Right kidney (tissue), 1 donor: Measurements from ENCODE around the gene KIF26A.

Experiments
- DNase-seq: peaks from one replicate; pipeline ENCODE4 v3.0.0-alpha.2; 2016

Gene KIF26A

DNA sequence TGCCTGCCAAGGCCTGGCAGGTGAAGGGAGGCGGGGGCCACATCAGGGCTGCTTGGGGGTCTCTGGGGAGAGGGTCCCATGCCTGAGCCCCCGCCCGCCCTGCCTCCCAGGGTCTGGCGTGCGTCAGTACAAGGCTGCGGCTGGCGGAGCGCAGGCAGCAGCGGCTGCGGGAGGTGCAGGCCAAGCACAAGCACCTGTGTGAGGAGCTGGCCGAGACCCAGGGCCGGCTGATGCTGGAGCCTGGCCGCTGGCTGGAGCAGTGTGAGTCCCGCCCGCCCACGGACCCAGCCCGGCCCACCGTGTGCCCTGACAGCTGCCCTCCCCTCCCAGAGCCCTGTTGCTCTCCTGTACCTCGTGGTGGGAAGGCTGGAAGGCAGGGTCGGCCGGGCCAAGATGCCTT is 40.7 kb downstream of the KIF26A start:
- no peak for DNase-seq

DNA sequence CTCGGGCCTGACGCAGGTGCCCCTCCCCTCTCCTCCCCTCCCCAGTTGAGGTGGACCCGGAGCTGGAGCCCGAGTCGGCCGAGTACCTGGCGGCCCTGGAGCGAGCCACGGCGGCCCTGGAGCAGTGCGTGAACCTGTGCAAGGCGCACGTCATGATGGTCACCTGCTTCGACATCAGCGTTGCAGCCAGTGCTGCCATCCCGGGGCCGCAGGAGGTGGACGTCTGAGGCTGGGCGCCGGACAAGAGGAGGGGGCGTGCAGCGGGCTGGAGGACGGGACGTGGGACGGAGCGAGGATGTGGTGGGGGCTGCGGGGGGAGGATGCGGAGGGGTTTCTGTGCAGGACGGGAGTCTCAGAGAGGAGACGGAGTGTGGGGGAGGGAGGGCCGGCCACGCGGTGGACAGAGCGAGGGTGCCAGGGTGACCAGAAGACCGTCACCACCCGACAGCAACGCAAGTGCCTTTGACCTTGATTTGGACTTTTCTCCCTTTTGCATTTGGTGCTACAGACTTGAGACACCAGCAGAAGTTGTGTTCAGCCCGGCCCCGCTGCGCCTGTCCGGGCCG is 41.3 kb downstream of the KIF26A start:
- no peak for DNase-seq

DNA sequence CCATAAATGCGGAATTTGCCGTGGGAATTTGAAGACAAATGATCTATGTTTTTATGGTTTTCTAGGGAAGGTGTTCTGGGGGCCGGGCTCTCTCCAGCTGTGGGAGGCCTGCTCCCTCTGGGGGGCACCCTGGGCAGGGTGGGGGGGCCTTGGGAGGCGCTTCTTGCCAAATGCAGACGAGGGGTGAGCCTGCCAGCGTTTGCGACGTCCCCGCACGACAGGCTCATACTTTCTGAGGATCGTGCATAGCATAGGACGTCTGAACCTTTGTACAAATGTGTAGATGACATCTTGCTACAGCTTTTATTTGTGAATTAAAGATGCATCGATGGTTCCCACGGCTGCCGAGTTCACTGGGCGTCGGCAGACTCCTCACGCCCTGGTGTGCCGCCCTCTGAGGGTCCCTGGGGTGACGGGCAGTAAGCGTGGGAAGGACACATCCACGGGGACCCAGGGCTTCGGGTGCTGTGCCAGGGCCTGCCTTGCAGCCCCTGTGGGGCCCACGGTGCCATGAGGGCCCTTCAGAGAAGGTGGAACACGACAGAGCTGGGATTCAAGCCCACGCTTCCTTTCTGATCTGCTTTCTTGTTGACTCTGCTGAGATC is 42.3 kb downstream of the KIF26A start:
- no peak for DNase-seq

DNA sequence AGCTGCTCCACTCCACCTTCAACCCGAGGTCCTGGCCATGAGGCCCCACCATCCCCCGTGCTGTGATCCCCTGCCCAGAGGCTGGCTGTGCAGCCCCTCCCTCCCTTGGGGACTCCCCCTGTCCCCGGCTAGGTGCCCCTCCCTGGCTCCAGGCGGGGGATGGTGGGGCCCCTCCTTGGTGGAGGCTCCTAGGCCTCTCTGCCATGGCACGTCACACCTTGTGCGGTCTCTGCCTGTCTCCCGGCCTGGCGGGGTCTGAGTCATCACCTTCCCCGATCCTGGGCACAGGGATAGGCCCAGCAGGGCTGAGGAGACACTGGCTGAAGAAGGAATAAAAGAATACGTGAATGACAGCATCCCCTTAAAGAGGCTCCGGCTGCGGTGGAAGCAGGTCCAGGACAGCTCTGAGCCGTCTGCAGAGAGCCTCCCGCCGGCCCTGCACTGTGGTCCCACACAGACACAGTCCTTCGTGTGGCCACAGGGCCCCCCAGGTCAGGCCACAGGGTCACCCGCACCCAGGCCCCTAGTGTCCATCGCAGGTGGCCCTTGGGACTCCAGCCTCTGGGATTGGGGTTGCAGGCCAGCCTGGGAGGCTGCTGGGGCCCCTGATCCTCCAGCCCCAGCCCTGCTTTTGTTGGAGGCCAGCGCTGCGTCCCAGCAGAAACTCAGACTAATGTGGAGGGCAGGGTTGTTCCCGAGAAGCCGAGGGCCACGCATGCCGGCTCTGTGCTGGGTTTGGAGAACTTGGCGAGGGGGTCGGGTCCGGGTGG is 43.6 kb downstream of the KIF26A start:
- DNase-seq = no peak

DNA sequence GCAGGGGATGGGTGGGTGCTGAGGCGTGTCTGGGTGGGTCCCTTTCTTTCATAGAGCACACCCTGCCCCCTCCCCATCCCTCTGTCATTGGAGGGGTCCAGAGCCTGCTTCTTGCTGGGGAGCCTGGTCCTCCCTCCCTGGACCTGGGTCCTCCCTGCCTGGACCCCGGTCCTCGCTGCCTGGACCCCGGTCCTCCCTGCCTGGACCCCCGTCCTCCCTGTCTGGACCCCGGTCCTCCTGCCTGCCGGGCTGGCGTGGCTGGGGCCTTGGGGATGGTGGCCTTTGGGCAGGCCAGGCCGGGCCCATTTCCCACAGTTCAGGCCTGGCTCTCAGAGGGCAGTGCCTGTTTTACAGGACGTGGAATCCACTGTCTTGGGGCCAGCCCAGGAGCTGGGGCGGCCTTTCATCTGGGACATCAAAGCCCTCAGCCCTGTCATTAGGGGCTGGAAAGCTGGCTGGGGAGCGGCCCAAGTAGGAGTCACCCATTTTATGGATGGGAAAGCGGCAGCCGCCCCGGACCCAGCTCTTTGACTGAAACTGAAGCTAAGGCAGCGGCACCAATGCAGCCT is 44.6 kb downstream of the KIF26A start:
- no peak for DNase-seq

GRCh38 chr14:104183796-104184195 is 45.4 kb downstream of the KIF26A start:
- DNase-seq = no peak

GRCh38 chr14:104184506-104184905 is 46.1 kb downstream of the KIF26A start:
- DNase-seq = no peak

DNA sequence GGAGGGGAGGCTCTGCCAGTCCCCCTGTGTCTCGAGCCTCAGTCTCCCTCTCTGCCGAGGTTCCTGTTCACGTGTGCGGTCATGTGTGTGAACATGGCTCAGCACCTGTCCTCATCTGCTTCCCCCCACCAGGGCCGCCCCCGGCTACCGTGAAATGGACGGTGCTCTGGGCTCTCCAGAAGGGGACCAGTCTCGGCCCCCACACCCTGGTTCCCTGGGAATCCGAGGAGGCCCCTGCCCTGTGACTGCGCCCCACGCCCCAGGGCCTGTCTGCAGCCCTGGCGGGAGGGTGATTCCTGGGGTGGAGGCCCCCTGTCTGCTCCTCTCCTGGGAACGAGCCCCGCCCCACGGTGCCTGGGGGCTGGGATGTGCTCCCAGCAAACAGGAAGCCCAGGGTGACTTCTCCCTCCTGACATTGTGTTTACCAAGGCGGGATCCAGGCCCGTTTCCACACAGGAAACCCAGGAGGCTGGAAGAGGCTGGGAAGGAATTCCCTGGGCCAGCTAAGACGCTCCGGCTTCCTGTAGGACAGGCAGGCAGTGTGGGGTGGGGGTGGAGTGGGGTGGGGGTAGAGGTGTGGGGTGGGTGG is 46.6 kb downstream of the KIF26A start:
- DNase-seq = no peak

- DNase-seq = no peak
Observed at GRCh38 chr14:104185916-104186495, 47.6 kb downstream of the KIF26A start.

DNA sequence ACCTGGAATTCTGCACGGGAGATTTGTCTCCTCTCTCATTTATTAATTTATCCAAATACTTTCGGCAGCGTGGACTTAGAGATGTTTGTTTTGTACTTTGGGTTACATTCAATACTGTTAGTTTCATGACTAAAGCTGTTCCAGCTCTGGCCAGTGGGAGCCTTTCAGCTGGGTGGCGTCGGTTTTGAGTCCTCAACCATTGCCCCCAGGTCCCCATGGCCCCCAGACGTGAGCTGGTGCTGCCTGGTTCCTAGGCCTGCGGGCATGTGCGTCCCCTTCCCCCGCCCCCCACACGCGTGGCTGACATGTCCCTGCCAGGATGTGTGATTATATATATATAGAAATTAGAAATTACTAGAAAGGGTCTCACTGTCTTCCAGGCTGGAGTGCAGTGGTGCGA is 48.2 kb downstream of the KIF26A start:
- no peak for DNase-seq

DNA sequence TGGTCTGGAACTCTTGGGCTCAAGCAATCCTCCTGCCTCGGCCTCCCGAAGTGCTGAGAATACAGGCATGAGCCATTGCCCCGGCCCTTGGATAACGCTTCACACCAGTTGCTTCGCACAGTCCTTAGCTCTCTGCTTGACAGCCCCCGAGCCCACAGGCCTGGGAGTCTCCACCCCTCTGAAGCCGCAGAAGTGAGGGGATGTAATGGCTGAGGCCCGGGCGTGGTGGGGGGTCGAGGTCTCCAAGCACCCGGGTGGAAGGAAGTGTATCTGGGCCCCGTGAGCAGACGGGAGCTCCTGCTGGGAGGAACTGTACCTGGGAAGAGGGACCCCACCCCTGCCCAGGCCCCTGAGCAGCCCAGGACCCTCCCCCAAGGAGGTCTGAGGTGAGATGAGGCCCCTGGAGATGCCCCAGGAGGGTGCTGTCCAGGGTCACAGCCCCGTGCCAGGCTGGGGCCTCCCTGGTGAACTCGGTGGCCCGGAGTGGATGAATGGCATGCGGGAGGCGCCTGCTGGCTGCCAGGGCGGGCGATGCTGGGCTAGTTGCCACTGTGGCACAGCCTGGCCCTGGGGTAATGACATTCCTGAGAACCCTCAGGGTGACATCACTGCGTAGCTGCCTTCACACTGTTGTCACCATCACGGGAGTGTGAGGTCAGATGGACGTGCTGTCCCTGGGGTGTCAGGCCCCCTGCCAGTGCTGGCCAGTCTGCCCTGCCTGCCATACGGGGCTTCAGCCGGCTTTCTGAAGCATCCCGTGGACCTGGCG is 48.9 kb downstream of the KIF26A start:
- DNase-seq = no peak

GRCh38 chr14:104187931-104188726 is 49.7 kb downstream of the KIF26A start:
- DNase-seq = no peak

GRCh38 chr14:104188727-104189400 is 50.5 kb downstream of the KIF26A start:
- DNase-seq = no peak

GRCh38 chr14:104189629-104190335 is 51.4 kb downstream of the KIF26A start:
- DNase-seq = no peak

GRCh38 chr14:104190396-104191000 is 52.1 kb downstream of the KIF26A start:
- DNase-seq = no peak

GRCh38 chr14:104191409-104191997 is 53.1 kb downstream of the KIF26A start:
- no peak for DNase-seq

- no peak for DNase-seq
Observed at GRCh38 chr14:104192146-104192882, 53.9 kb downstream of the KIF26A start.

DNA sequence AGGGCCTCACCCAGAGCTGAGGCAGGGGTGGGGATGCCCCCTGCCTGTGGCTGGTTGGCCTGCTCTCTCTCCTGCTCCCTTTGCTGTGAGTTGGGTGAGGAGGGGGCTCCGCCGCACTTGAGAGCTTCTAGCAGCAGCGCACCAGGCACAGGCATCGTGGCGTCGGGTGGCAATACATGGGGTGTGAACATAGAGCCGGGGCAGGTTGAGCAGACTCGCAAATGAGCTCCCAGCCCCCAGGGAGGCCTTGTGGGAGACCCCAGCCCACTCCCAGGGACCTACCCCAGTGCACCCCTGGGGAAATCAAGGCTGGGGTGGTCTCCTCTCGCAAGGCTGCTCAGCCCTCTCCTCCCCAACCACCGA is 54.5 kb downstream of the KIF26A start:
- DNase-seq = no peak
